Left ventricle myocardium superior (tissue), 1 donor: ENCODE data around the gene SPSB3. TPM values are rescaled to one million over a fixed set of nuclear protein-coding genes. Genes with fewer than 3 reads are reported as not detected.

Experiments
- ATAC-seq: fragments of 200-7000 bp; cut with Tn5 transposase; one replicate; pipeline ENCODE4 v1.9.1; 2020; ENCODE audit warnings: mild to moderate bottlenecking, moderate library complexity
- DNase-seq: peaks from one replicate; pipeline ENCODE4 v3.0.0-alpha.2; 2020
- intact Hi-C: fragments of 100-400 bp; cut with micrococcal nuclease; formaldehyde crosslinking; loops from one replicate; pipeline ENCODE4 v1.11.0; 2022
- total RNA-seq: library from RNA; stranded (reverse); fragmentation: NEBNext Ultra II Directional; extraction: Animal tissue kit (Norgen Biotek cat#: 25700); gene quantifications from one replicate; pipeline ENCODE4 v1.2.1, GENCODE V29; 2021
- donor health status: DM: no; HTN: yes; CAD: no; lungs with severe emphysema.

The SPSB3 gene
- total RNA-seq, 1 donor from 2014 or later: 40.8 TPM

DNA sequence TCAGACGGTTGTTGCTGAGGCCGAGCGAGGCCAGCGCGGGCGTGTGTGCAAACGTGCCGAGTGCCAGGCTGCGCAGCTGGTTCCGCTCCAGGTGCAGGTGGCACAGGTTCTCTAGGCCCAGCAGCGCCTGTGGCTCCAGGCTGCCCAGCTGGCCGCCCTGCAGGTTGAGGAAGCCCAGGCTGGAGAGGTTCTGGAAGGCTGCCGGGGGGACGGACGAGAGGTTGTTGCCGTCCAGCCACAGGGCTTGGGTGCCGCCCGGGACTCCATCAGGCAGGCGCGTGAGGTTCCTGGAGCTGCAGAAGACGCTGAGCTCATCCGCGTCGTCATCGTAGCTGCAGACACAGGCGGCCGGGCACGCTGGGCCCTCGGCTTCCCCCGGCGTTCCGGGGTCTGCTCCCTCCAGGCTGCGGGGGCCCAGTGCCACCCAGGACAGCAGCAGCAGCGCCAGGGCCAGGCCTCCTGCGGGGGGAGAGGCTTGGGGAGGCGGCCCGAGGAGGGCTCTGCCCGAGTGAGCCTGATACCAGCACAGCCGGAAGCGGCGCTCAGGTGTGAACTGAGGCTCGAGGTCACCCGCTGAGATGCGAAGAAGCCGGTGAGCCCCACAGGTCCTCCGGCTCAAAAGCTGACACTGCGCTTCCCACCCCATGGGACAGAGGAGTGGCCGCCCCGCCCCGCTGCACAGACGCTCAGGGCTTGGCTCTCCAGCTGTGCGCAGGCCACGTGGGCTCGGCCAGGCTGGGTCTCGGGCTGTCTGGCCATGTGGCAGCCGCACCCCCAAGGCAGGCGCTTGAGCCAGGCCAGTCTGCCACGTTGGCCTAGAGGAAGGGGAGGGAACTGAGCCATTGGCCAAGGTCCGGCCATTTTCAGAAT is 9.8 kb upstream of the SPSB3 start:
- ATAC-seq: no peak
- DNase-seq: no peak

DNA sequence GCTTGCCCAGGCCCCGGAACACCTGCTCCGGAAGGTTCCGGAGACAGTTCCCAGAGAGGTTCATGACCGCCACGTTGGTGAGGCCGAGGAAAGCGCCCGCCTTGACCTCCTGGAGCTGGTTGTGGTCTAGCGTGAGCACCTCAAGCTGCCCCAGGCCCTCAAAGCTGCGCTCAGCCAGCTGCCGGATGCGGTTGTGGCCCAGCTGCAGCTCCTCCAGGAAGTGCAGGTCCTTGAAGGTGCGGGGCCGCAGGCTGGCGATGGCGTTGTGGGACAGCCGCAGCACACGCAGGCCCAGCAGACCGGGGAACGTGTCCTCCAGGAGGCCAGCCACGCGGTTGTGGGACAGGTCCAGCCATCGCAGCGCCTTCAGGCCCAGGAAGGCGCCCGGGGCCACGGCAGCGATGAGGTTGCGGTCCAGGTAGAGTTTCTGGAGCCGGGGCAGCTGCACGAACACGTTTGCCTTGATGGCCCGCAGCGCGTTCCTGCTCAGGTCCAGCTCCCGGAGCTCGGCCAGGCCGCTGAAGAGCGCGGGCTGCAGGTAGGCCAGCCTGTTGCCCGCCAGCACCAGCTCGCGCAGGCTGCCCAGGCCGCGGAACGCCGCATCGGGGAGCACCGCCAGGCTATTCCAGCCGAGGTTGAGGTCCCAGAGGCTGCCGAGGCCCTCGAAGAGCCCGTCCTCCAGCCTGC is 9.0 kb upstream of the SPSB3 start:
- intact Hi-C loops: no loop called here
- DNase-seq: no peak
- ATAC-seq: no peak

More for the DNA sequence above, 9.8 kb upstream of the SPSB3 start:
- intact Hi-C loops: no loop called here

DNA sequence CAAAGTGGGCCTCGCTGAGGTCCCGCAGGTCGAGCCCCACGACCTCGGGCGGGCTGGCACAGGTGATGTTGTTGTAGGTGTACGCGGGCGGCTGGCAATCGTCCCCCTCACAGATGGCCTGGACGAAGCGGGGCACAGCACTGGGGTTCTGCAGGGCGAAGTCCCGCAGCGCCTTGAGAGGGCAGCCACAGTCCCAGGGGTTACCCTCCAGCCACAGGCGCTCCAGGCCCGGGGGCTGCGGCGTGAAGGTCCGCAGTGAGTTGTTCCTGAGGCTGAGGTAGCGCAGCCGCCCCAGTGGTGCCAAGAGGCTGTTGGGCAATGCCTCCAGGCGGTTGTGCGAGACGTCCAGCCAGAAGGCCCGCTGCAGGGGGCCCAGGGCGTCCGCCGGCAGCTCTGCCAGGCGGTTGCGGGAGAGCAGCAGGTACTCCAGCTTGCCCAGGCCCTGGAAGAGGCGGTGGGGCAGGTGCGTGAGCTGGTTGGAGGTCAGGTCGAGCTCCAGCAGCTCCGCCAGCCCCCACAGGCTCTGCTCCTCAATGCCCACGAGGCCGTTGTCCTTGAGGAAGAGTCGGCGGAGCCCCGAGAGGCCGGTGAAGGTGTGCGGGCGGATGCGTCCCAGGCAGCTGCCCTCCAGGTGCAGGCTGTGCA is 8.4 kb upstream of the SPSB3 start:
- ATAC-seq (no peak), DNase-seq (no peak)
- intact Hi-C loops: no loop called here

DNA sequence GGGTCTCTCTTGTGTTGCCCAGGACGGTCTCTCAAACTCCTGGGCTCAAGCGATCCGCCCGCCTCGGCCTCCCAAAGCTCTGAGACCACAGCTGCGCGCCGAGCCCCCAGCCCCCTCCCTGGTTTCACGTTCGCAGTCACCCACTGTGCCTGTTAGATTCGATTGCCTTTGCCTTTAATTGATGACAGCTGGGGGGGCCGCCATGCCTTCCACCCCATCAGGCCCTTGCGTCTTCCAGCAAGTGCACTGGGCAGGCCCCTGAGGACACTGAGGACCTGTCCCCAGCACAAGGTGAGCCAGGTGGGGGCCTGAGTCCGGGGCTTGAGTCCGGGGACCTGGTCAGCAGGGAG is 7.9 kb upstream of the SPSB3 start:
- no peak for DNase-seq
- intact Hi-C loops: no loop called here
- ATAC-seq: no peak

DNA sequence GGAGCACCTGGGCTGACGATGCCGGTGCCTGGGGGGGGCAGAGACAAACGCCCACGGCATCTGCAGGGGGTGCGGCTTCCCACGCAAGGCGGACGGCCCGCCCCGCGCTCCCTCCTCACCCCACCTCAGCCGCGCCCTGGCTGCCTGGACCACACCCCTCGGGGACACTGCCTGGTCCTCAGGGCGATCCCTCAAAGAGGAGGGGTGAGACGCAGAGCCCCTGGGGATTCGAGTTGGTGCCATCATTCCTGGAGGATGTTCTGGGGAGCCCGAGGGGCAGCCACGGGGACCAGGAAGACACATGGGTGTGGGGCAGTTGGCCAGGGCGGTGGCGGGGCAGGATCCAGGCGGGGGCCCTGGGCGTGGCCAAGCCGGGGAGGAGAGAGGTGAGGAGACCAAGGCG is 7.3 kb upstream of the SPSB3 start:
- DNase-seq (peak; percentile 27), ATAC-seq (no peak)
- intact Hi-C loops: no loop called here

DNA sequence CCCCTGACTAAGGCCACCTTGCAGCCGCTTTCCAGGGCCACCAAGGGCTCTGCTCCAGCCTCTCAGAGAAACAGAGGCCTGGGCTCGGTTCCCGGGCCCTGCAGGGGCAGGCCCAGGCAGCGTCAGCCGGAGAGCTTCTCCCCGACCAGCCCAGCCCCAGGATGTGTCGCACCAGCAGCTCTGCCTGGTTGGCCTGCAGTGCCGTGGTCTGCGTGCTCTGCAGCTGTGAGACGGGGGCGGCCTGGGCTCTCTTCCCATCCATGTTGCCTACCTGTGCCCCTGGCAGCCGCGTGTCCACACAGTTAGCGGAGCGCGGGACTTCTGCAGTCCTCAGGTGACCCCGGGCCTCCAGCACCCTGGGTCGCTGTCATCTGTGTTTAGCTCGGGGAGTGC is 6.3 kb upstream of the SPSB3 start:
- intact Hi-C loops: no loop called here
- DNase-seq (peak; percentile 26), ATAC-seq (no peak)

DNA sequence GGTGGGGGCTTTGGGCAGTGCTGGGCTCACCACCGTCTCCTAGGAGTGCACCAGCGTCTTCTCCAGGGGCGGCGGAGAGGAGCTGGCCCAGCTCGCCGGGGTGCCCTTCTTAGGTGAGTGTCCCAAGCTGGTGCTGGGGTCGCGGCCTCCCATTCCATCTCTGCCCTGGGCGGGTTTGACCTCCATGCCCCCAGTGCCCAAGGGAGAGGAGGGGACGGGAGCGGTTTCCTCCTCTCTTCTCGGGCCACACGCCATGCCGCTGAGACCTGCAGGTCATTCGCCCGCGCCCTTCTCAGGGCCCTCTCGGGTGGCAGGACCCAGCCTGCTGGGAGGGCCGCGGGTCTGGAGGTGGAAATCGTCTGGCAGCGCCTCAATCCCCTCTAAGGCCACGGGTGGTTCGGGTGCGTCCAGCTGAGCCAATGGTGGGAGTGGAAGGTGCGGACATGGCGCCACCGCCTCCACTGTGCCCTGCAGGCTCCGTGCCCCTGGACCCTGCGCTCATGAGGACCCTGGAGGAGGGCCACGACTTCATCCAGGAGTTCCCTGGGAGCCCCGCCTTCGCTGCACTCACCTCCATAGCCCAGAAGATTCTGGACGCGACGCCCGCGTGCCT is 5.8 kb upstream of the SPSB3 start:
- DNase-seq: peak; percentile 31
- intact Hi-C loops: no loop called here
- no peak for ATAC-seq

DNA sequence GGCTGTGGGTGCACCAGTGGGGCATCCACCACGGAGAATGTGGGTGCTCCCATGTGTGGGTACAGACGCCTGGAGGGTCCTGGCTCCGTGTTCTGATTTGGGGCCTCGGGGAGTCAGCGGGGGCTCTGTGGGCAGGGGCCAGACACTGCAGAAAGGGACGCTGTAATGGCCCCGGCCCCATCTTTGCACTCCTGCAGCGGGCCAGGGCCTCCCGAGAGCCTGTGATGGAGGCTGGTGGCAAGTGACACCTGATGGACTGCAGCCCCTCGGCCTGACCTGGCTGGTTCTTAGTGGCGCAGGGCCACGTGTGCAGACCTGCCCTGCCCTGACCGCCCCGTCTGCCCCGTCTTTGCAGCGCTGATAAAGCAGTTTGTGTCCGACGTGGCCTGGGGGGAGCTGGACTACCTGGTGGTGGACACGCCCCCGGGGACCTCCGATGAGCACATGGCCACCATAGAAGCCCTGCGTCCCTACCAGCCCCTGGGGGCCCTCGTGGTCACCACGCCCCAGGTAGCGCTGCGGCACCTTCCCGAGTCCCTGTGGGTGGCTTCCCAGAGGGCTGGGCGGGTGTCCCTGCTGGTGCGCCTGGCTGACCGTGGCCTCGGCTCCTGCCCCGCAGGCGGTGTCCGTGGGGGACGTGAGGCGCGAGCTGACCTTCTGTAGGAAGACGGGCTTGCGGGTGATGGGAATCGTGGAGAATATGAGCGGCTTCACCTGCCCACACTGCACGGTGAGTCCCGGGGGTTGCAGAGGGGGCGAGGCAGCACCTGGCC is 5.1 kb upstream of the SPSB3 start:
- DNase-seq: peak; percentile 29
- intact Hi-C loops: no loop called here
- no peak for ATAC-seq

DNA sequence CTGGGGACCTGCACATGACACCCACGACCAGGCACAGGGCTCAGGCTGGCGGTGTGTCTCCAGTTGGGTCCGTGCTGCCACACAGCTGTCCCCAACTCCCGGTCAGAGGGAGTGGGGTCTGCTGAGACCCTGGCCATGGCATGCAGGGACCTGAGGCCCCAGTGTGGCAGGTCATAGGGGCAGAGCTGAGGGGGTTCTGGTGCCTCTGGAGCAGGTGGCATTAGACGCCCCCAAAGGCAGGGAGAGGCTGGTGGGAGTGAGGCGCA is 4.6 kb upstream of the SPSB3 start:
- intact Hi-C loops: no loop called here
- ATAC-seq (no peak), DNase-seq (peak; percentile 19)

DNA sequence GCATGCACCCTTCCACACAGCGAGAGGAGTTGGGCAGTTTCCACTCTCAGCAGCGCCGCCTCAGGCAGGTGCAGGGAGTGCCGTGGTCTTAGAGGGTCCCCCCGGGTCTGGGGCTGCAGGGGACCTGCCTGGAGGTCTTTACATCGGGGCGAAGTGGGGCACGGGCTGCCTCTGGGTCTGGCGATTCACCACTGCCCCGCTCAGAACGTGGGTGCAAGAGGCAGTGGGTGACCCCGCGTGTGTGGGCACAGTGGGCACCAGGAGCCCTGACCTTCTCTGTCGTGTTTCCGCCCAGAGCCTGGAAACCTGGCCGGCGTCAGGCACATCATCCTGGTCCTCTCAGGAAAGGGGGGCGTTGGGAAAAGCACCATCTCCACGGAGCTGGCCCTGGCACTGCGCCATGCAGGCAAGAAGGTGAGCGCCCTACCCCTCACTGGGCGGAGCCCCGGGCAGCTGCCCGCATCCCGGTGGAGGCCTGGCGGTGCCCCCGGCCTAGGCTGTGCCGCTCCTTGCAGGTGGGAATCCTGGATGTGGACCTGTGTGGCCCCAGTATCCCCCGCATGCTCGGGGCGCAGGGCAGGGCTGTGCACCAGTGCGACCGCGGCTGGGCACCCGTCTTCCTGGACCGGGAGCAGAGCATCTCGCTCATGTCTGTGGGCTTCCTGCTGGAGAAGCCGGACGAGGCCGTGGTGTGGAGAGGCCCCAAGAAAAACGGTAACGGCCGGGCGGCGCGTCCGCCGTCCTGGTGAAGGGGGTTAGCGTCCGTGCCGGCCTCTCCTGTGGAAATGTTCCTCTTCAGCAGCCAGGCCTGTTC is 4.1 kb upstream of the SPSB3 start:
- ATAC-seq (no peak), DNase-seq (peak; percentile 29)
- intact Hi-C loops: no loop called here

DNA sequence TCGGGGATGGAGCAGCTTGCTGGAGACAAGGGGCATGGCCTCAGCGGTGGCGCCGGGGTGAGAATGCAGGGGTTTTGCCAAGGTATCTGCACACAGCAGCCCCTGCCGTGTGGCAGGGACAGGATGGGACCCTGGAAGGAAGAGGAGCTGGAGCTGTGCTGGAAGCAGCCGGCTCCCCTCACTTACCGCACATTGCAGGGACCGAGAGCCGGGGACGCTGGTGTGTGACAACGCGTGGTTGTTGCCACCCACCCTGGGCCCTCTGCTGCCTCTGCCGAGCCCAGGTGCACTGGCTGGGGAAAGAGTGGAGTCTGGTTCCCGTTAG is 3.4 kb upstream of the SPSB3 start:
- DNase-seq (peak; percentile 27), ATAC-seq (no peak)
- intact Hi-C loops: no loop called here

DNA sequence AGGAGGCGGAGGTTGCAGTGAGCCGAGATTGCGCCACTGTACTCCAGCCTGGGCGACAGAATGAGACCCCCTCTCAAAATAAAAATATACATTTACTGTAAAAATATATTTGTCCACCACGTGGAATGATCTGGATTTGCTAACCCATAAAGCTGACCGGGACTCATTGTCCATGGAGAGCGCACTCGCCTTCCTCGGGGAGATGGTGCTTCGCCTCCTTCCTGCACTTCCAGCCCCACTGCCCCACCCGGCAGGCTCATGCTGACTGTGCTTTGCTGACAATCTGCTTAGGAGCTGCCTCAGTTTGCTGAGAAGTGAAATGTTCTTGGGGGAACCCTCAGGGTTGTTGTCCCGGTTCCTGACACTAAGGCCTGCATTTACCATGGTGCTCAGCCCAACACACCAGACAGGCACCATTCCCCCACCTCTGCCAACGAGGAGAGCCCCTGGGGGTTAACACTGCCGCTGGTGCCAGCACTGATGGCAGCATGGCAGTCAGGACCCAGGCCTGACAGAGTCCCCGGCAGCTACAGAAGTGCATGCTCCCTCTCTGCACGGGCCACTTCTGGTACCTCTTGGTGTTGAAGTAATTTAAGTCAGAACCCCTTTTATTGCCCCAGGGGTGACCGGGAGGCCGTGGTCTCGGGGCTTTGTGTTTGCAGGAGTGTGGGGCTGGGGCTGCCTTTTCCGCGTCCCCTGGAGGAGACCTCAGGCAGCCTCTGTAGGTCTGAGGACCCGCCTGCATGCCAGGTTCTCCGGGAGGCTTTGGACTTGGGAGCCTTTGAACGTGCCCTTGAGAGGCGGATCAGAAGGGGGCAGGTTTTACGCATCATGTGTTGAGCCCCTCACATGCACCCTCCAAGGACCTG is 2.8 kb upstream of the SPSB3 start:
- DNase-seq (peak; percentile 19), ATAC-seq (no peak)
- intact Hi-C loops: no loop called here

DNA sequence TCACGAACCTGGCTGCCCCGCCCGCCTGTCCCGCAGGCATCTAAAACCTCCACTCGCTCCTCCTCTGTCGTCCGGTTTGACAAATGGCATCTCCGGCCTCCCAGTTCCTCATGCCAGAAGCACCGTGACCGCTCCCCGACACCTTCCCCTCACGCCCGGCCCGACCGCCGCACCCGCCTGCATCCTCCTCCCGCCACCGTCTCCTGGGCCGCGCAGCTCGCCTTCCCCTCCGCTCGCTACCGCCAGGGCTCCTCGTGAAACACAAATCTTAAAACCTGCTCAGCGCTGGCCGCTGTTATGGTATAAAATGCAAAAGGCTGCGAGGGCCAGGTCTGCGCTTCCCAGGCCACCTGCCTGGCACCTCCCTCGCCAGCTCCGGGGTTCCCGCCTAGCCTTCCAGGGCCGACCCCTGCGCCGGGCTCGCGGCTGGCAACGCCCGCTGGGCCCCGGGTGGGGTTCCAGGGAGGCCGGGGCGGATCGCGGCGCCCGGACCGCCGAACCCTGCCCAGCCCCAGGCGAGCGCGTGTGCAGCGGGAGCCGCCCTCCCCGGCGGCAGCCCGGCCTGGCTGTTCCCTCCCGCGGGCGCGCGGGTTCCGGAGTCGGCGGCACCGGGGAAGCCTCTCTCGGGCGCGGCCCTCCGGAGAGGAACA is 488 bp downstream of the SPSB3 start:
- no peak for ATAC-seq
- DNase-seq: peak; percentile 45
- intact Hi-C loops: no loop called here

DNA sequence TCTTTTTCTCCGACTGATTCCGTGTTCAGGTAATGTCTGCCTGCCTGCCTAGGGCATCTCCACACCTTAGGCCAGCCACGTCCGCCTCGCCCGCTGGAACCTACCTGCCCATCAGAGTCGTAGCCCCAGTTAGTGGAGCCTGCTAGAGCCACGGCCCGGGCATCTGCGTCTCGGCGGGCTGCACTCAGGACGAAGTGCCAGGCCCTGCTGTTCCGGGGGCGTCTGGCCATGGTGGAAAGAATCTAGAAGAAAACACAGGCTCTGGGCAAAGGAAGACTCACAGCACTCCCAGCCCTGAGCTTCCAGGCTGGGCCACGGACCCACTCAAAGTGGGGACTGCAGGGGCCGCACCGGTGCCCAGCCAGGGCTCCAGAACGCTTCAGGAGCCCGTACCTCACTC is 1.1 kb downstream of the SPSB3 start:
- intact Hi-C loops: no loop called here
- DNase-seq (peak; percentile 36), ATAC-seq (no peak)

DNA sequence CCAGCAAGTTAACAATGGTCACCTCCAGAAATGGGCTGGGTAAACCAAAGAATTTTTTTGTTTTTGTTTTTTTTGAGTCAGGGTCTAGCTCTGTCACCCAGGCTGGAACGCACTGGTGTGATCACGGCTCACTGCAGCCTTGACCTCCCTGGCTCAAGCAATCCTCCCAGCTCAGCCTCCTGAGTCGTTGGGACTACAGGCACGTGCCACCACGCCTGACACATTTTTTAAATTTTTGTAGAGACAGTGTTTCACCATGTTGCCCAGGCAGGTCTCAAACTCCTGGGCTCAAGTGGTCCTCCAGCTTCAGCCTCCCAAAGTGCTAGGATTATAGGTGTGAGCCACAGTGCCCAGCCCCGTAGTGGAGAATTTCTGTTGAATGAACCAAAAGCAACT is 1.7 kb downstream of the SPSB3 start:
- intact Hi-C loops: no loop called here
- no peak for ATAC-seq
- DNase-seq: no peak

DNA sequence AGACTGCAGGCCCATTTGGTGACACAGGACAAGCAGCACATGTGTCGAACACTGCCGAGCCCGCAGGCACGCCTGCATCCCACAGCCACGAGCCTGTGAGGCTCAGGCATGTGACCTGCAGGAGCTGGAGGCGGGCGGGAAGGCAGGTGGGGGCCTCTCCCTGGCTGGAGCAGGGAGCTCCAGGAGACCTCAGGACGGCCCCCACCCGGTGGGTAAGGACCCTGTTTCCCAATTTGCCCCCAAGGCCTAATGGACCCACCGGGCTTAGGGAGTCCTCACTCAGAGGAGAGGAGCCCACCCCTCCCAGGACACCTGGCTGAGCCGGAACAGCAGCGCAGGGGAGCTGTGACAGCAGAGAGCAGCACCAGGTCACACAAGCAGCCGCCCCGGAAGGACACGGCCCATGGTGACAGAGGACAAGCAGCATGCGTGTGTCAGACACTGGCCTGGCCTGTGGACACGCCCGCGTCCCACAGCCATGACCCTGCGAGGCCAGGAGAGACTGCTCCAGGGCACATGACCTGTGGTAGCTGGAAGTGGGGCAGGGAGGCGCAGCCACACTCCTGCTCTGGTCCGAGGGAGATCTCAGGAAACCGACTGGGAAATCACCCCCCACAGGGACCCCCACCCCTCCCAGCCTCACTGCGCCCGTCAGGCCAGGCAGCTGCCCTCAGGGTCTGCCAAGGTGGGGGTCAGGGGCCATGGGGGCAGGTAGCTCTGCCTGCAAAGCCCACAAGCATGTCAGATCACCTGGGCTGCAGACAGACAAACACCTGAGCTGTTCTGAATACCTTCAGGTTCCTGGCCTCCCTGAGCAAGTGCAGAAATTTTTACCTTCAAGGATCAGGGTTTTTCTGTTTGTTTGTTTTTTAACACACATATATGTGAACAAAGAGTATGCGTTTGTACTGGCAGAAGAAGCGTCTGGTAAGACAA is 2.4 kb downstream of the SPSB3 start:
- ATAC-seq (no peak), DNase-seq (peak; percentile 29)
- intact Hi-C loops: no loop called here
